ENCODE results near the gene GALNT18.

Gene GALNT18

GRCh38 chr11:11531131-11531908 lies 90.5 kb downstream of the GALNT18 start:
- no peak for DNase-seq (ENCODE audit: low spot score)

GRCh38 chr11:11528986-11529385 lies 92.8 kb downstream of the GALNT18 start:
- DNase-seq (ENCODE audit: low spot score) = no peak

GRCh38 chr11:11525283-11525682 lies 96.5 kb downstream of the GALNT18 start:
- DNase-seq (ENCODE audit: low spot score) = no peak

GRCh38 chr11:11524436-11525061 lies 97.3 kb downstream of the GALNT18 start:
- DNase-seq (ENCODE audit: low spot score) = no peak

GRCh38 chr11:11522591-11522990 lies 99.2 kb downstream of the GALNT18 start:
- DNase-seq (ENCODE audit: low spot score) = no peak

- DNase-seq (ENCODE audit: low spot score) = no peak
Measured at GRCh38 chr11:11521306-11522002, 100.4 kb downstream of the GALNT18 start.

- DNase-seq (ENCODE audit: low spot score) = no peak
Measured at GRCh38 chr11:11520231-11521015, 101.4 kb downstream of the GALNT18 start.

- DNase-seq (ENCODE audit: low spot score) = no peak
Measured at GRCh38 chr11:11519184-11519583, 102.6 kb downstream of the GALNT18 start.

GRCh38 chr11:11514246-11514645 lies 107.6 kb downstream of the GALNT18 start:
- DNase-seq (ENCODE audit: low spot score) = no peak

- no peak for DNase-seq (ENCODE audit: low spot score)
Measured at GRCh38 chr11:11513422-11513821, 108.4 kb downstream of the GALNT18 start.

- DNase-seq (ENCODE audit: low spot score) = no peak
Measured at GRCh38 chr11:11512929-11513328, 108.9 kb downstream of the GALNT18 start.

- DNase-seq (ENCODE audit: low spot score) = no peak
Measured at GRCh38 chr11:11512502-11512901, 109.3 kb downstream of the GALNT18 start.

- DNase-seq (ENCODE audit: low spot score) = no peak
Measured at GRCh38 chr11:11512090-11512489, 109.7 kb downstream of the GALNT18 start.

- DNase-seq (ENCODE audit: low spot score) = no peak
Measured at GRCh38 chr11:11510939-11511338, 110.9 kb downstream of the GALNT18 start.

GRCh38 chr11:11505692-11506091 lies 116.1 kb downstream of the GALNT18 start:
- DNase-seq (ENCODE audit: low spot score) = no peak

GRCh38 chr11:11505190-11505589 lies 116.6 kb downstream of the GALNT18 start:
- DNase-seq (ENCODE audit: low spot score) = no peak

- DNase-seq (ENCODE audit: low spot score) = no peak
Measured at GRCh38 chr11:11504071-11504470, 117.7 kb downstream of the GALNT18 start.

- no peak for DNase-seq (ENCODE audit: low spot score)
Measured at GRCh38 chr11:11502263-11502861, 119.4 kb downstream of the GALNT18 start.

GRCh38 chr11:11501546-11502262 lies 120.1 kb downstream of the GALNT18 start:
- no peak for DNase-seq (ENCODE audit: low spot score)

- DNase-seq (ENCODE audit: low spot score) = no peak
Measured at GRCh38 chr11:11500744-11501487, 120.9 kb downstream of the GALNT18 start.

Measured in kidney capillary endothelial cell (primary cell).